MCF 10A (cell line): ENCODE results near the gene CPZ. TPM values are rescaled to one million over a fixed set of nuclear protein-coding genes. Genes with fewer than 3 reads are reported as not detected.

ENCODE experiments used
- BruUV-seq: library from RNA; stranded (reverse); fragments of 400-500 nt; replicated peaks from 2 replicates; lab custom pipeline; 2021; lab: Mats Ljungman, UMichigan
- CTCF ChIA-PET: fragments of 300-600 bp; sonication (Branson Sonifier 250); formaldehyde crosslinking; extraction: SDS; loops from one replicate; lab custom pipeline; 2021; ENCODE audit warnings: antibody characterized with exemption, inconsistent platforms; lab: Yijun Ruan, JAX
- POLR2A ChIA-PET: fragments of 300-600, 350-650 bp; sonication (Branson Sonifier 250); formaldehyde crosslinking; extraction: SDS; loops from one replicate; lab custom pipeline; 2020; ENCODE audit warnings: antibody characterized with exemption, inconsistent platforms; lab: Yijun Ruan, JAX
- DNase-seq: peaks from one replicate; pipeline ENCODE4 v3.0.0-alpha.2; 2018; ENCODE audit not compliant: unreplicated experiment
- H3K27ac Mint-ChIP-seq: one replicate; pipeline ENCODE4 v1.8.0; 2022; ENCODE audit warnings: mild to moderate bottlenecking, low read depth, mixed read lengths; ENCODE audit not compliant: unreplicated experiment
- H3K27me3 Mint-ChIP-seq: one replicate; pipeline ENCODE4 v1.8.0; 2022; ENCODE audit warnings: mixed read lengths; ENCODE audit not compliant: insufficient read depth, unreplicated experiment
- H3K36me3 Mint-ChIP-seq: one replicate; pipeline ENCODE4 v1.8.0; 2022; ENCODE audit warnings: mild to moderate bottlenecking, moderate library complexity, mixed read lengths; ENCODE audit not compliant: insufficient read depth, unreplicated experiment
- H3K4me1 Mint-ChIP-seq: one replicate; pipeline ENCODE4 v1.8.0; 2022; ENCODE audit warnings: mixed read lengths; ENCODE audit not compliant: insufficient read depth, unreplicated experiment
- H3K4me3 Mint-ChIP-seq: one replicate; pipeline ENCODE4 v1.8.0; 2022; ENCODE audit warnings: mild to moderate bottlenecking, moderate library complexity, mixed read lengths; ENCODE audit not compliant: unreplicated experiment
- H3K9me3 Mint-ChIP-seq: one replicate; pipeline ENCODE4 v1.8.0; 2022; ENCODE audit warnings: mixed read lengths; ENCODE audit not compliant: unreplicated experiment
- CTCF ChIP-seq: fragments of 200-600 bp; IDR thresholded peaks from one replicate; pipeline ENCODE4 v1.8.0; 2022; ENCODE audit warnings: antibody characterized with exemption, mild to moderate bottlenecking; ENCODE audit not compliant: unreplicated experiment
- intact Hi-C: fragments of 100-400 bp; cut with micrococcal nuclease; formaldehyde crosslinking; loops from 2 replicates; pipeline ENCODE4 v1.14.1; 2022
- total RNA-seq: library from RNA; stranded (reverse); gene quantifications from 2 replicates; pipeline ENCODE4 v1.2.3, GENCODE V29; 2022

CPZ gene
- total RNA-seq, 1 experiment from 2014 or later: not detected

- H3K27ac Mint-ChIP-seq: no peak overlapping the region
- no peaks in the 10 kb centered on the region for H3K36me3 Mint-ChIP-seq
- H3K27me3 Mint-ChIP-seq: no peaks in the 10 kb centered on the region
- H3K4me3 Mint-ChIP-seq: no peak overlapping the region
- intact Hi-C loops: no loop called here
- no peaks in the 10 kb centered on the region for H3K4me1 Mint-ChIP-seq
- no peaks in the 10 kb centered on the region for H3K9me3 Mint-ChIP-seq
- no peak for DNase-seq
- no peak for TF ChIP-seq CTCF
- ChIA-PET POLR2A (no interaction called here), CTCF (no interaction called here)
- BruUV-seq: no TSS peak
These were observed 55.7 kb downstream of the CPZ start for GRCh38 chr4:8648296-8648695.

DNA sequence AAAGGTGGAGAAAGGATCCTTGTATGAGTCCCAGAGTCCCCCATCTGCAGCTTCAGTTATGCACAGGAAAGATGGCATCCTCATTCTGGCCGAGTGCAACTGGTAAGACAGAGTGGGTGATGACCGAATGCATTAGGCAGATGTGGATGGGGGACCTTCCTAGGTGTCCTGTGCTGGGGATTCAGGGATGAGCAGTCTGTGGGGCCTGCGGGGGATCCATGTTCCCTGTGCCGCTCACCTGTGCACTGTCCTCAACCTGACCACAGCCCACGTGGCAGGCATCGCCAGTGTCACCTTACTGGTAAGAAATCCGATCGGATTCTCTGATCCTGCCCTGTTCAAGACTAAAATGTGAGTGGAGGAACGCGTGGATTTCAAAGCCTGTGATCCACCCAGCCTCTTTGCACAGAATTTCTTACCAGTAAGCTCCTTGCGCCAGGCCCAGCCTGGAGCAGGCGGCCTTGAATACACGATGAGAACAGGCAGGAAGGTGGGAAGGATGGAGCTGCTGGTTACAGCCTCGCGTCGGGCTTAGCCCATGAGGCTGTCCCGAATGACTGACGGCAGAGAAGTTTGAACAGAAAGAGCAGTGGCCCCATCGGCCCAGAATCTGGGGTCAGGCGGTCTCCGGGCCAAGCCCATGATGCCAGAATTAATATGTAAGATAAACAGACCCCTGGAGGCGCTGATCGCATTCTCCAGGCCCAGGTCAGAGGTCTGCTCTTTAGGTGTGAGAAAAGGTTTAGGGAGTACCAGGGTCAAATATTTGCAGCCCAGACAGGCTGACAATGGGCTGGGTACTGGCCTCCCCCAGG lies 56.5 kb downstream of the CPZ start:
- H3K27me3 Mint-ChIP-seq: no peaks in the 10 kb centered on the region
- no TSS peak for BruUV-seq

GRCh38 chr4:8649631-8650361 lies 57.2 kb downstream of the CPZ start:
- POLR2A ChIA-PET: no interaction called here

More for the DNA sequence above, 56.5 kb downstream of the CPZ start:
- intact Hi-C loops: no loop called here
- no peaks in the 10 kb centered on the region for H3K36me3 Mint-ChIP-seq
- ChIA-PET POLR2A (no interaction called here), CTCF (no interaction called here)
- TF ChIP-seq CTCF: no peak
- H3K4me1 Mint-ChIP-seq: no peaks in the 10 kb centered on the region
- DNase-seq: no peak
- no peak overlapping the region for H3K4me3 Mint-ChIP-seq
- H3K9me3 Mint-ChIP-seq: no peaks in the 10 kb centered on the region
- H3K27ac Mint-ChIP-seq: no peak overlapping the region

More at GRCh38 chr4:8649631-8650361, 57.2 kb downstream of the CPZ start:
- Mint-ChIP-seq H3K4me1 (no peaks in the 10 kb centered on the region), H3K9me3 (peaks cover 7% of the 10 kb centered on the region), H3K4me3 (no peak overlapping the region), H3K36me3 (no peaks in the 10 kb centered on the region), H3K27ac (no peak overlapping the region), H3K27me3 (no peaks in the 10 kb centered on the region)
- no peak for DNase-seq
- CTCF ChIA-PET: interaction anchor here (0.7 kb wide), 1 partner anchor 188 kb away, joined by 3 read pairs; no protein-coding TSS in a partner anchor
- intact Hi-C loops: no loop called here
- TF ChIP-seq CTCF: no peak
- no TSS peak for BruUV-seq
